GM06990 (cell line): ENCODE measurements around the gene METAP1.
"Not testable (repeated sequence)": the region's sequence is repeated elsewhere in the genome, so short reads cannot be mapped to it uniquely, and the experiment has no call there.

Source experiments
- DNase-seq: peaks from one replicate; pipeline ENCODE4 v3.0.0-alpha.2; 2011; ENCODE audit not compliant: insufficient read length; ENCODE audit errors: extremely low read depth
- H3K27me3 ChIP-seq: replicated peaks from 2 replicates; pipeline ENCODE4 v1.6.0; 2011; ENCODE audit warnings: low read length; ENCODE audit not compliant: control insufficient read depth, insufficient read depth
- H3K36me3 ChIP-seq: 2 replicates; pipeline ENCODE4 v1.5.1; 2011; ENCODE audit warnings: low read length; ENCODE audit not compliant: control insufficient read depth, insufficient read depth
- H3K4me3 ChIP-seq: replicated peaks from 2 replicates; pipeline ENCODE4 v1.5.1; 2011; ENCODE audit warnings: low read depth, mild to moderate bottlenecking, control low read depth, low read length
- TF ChIP-seq, protein P1 (sequence below): IDR thresholded peaks from 2 replicates; pipeline ENCODE4 v1.5.1; 2011; ENCODE audit warnings: low read length, control low read depth, mild to moderate bottlenecking, inconsistent platforms; ENCODE audit not compliant: insufficient read depth, poor library complexity, severe bottlenecking

Gene METAP1

DNA sequence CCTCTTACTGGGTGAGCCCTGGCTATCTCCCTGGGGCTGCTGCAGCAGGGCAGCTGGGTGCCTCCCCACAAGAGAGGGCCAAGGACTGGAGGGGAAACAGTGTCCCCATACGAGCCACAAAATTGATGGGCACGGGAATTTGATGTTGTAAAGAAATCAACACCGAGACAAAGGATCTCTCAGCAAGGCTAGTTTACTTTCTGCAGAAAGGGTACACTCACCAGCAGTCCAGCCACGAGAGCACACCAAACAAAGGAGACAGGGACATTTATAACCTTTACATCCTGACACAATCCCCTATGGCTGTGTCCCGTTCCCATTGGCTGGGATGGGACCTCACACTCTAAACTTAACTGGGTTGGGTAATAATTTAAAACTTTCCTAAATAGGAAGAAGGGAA is 25.9 kb downstream of the METAP1 start:
- TF ChIP-seq, protein P1, sequence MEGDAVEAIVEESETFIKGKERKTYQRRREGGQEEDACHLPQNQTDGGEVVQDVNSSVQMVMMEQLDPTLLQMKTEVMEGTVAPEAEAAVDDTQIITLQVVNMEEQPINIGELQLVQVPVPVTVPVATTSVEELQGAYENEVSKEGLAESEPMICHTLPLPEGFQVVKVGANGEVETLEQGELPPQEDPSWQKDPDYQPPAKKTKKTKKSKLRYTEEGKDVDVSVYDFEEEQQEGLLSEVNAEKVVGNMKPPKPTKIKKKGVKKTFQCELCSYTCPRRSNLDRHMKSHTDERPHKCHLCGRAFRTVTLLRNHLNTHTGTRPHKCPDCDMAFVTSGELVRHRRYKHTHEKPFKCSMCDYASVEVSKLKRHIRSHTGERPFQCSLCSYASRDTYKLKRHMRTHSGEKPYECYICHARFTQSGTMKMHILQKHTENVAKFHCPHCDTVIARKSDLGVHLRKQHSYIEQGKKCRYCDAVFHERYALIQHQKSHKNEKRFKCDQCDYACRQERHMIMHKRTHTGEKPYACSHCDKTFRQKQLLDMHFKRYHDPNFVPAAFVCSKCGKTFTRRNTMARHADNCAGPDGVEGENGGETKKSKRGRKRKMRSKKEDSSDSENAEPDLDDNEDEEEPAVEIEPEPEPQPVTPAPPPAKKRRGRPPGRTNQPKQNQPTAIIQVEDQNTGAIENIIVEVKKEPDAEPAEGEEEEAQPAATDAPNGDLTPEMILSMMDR = no peak
- H3K4me3 ChIP-seq = no peak overlapping the region
- H3K27me3 ChIP-seq = no peaks in the 10 kb centered on the region
- DNase-seq = no peak
- H3K36me3 ChIP-seq = no peaks in the 10 kb centered on the region

DNA sequence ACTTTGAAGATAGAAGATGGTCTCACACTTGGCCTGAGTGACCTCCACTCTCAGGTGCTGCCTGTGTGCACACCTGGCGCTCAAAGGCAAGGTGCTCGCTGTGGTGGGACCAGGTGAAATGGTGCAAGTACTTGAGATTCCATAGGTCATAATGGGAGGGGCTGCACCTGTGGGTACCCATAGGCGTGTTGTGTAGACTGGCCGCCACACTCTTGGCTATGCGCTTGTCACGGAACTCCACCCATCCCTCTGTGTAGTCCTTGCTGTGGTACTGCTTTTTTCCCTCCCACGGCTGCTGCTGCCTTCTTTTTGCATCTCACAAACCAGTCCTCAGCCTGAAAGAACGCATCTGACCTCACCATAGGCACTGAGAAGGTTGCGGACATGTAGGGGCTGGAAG is 27.0 kb downstream of the METAP1 start:
- Histone ChIP-seq H3K27me3 (no peaks in the 10 kb centered on the region), H3K4me3 (peak overlapping the region; percentile 29; the same call in 1 of the 2 replicates), H3K36me3 (no peaks in the 10 kb centered on the region)
- TF ChIP-seq, protein P1 = no peak
- no peak for DNase-seq

DNA sequence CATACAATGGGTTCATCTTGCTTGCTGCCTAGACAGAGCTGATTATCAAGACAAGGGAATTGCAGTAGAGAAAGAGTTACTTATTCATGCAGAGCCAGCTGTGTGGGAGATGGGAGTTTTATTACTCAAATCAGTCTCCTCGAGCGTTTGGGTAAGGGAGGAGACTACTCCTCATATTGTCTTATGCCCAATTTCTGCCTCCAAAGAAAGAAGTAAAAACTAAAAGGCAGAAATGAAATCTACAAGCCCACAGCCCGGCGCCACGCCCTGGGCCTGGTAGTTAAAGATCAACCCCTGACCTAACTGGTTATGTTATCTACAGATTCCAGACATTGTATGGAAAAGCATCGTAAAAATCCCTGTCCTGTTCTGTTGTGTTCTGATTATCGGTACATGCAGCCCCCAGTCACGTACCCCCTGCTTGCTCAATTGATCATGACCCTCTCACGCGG is 28.3 kb downstream of the METAP1 start:
- H3K27me3 ChIP-seq, H3K36me3 ChIP-seq, H3K4me3 ChIP-seq, DNase-seq: not testable (repeated sequence)

DNA sequence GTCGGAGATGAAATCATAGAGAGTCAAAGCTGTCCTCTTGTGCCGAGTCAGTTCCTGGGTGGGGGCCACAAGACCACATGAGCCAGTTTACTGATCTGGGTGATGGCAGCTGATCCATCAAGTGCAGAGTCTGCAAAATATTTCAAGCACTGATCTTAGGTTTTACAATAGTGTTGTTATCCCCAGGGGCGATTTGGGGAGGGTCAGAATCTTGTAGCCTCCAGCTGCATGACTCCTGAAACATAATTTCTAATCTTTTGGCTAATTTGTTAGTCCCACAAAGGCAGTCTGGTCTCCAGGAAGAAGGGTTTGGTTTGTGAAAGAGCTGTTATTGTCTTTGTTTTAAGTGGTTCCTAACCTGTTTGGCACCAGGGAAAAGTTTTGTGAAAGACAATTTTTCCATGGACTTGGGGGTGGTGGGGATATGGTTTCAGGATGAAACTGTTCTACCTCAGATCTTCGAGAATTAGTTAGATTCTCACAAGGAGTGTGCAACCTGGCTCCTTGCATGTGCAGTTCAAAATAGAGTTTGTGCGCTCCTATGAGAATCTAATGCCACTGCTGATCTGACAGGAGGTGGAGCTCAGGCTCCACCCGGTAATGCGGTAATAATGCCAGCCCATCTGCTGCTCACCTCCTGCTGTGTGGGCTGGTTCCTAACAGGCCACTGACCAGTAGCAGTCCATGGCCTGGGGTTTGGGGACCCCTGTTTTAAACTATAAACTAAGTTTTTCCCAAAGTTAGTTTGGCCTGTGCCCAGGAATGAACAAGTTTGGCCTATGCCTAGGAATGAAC is 29.2 kb downstream of the METAP1 start:
- no peak for DNase-seq
- Histone ChIP-seq H3K4me3 (no peak overlapping the region), H3K27me3 (no peaks in the 10 kb centered on the region), H3K36me3 (no peaks in the 10 kb centered on the region)
- TF ChIP-seq, protein P1 = no peak

DNA sequence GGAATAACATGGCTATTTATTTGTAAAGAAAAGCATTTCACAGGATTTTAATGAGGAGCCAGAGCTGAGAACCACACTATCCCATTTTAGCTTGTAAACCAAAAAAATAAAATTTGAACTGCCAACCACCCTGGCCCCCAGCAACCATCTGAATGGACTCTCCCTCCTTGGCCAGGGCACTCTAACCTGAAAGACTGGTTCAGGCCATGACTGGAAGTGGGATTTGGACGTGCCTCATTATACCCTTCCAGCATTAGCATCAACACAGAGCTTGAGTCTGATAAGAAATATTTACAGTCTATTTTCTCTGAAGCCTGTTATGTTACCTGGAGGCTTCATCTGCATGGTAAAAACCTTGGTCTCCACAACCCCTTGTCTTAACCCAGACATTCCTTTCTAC is 30.0 kb downstream of the METAP1 start:
- H3K36me3 ChIP-seq = no peaks in the 10 kb centered on the region
- no peak for DNase-seq
- TF ChIP-seq, protein P1 = no peak

DNA sequence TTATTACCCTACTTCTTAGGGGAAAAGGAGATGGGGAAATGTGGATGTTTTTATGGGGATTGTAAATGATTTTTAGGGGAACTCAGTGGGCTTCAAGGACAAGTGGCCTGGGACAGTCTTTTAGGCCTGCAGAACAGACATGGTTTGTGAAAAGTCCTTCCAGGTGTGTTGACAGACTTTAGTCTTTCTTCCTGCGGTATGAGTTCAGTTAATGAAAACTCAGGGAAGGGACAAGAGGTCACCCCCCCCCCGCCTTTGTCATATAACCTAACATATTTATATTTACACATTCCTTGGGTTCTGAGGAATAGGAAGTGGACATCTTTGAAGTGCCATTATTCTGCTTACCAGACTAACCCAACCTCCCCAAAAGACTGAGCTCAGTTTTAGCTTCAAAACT is 31.8 kb downstream of the METAP1 start:
- no peaks in the 10 kb centered on the region for H3K27me3 ChIP-seq
- DNase-seq = no peak
- no peaks in the 10 kb centered on the region for H3K36me3 ChIP-seq
- no peak overlapping the region for H3K4me3 ChIP-seq
- TF ChIP-seq, protein P1 = no peak

More for the DNA sequence above, 30.0 kb downstream of the METAP1 start:
- H3K4me3 ChIP-seq = no peak overlapping the region
- no peaks in the 10 kb centered on the region for H3K27me3 ChIP-seq
